Ammon's horn (tissue), 1 donor: ENCODE results near the gene AKAP6.
A peak's percentile ranks its signal among the peaks of the same experiment; 100 is the strongest.

Source experiments
- DNase-seq: peaks from one replicate; pipeline ENCODE4 v3.0.0-alpha.2; 2016; ENCODE audit warnings: low spot score

AKAP6 gene

GRCh38 chr14:32677129-32677780 is 348.2 kb downstream of the AKAP6 start:
- no peak for DNase-seq

GRCh38 chr14:32678088-32678487 is 349.0 kb downstream of the AKAP6 start:
- no peak for DNase-seq

GRCh38 chr14:32679927-32680612 is 351.0 kb downstream of the AKAP6 start:
- DNase-seq = no peak

GRCh38 chr14:32681598-32681997 is 352.5 kb downstream of the AKAP6 start:
- no peak for DNase-seq

- peak; percentile 42 for DNase-seq
Observed at GRCh38 chr14:32682214-32682613, 353.1 kb downstream of the AKAP6 start.

- DNase-seq = no peak
Observed at GRCh38 chr14:32683679-32684078, 354.6 kb downstream of the AKAP6 start.

- DNase-seq = no peak
Observed at GRCh38 chr14:32688941-32689340, 359.8 kb downstream of the AKAP6 start.

GRCh38 chr14:32692441-32692840 is 363.3 kb downstream of the AKAP6 start:
- no peak for DNase-seq

GRCh38 chr14:32693114-32693513 is 364.0 kb downstream of the AKAP6 start:
- no peak for DNase-seq

- no peak for DNase-seq
Observed at GRCh38 chr14:32694795-32695449, 365.8 kb downstream of the AKAP6 start.

- DNase-seq = no peak
Observed at GRCh38 chr14:32696325-32697091, 367.4 kb downstream of the AKAP6 start.

GRCh38 chr14:32697114-32697513 is 368.0 kb downstream of the AKAP6 start:
- no peak for DNase-seq

- DNase-seq = peak; percentile 24
Observed at GRCh38 chr14:32697704-32698103, 368.6 kb downstream of the AKAP6 start.

- DNase-seq = no peak
Observed at GRCh38 chr14:32698831-32699230, 369.7 kb downstream of the AKAP6 start.

- DNase-seq = no peak
Observed at GRCh38 chr14:32701475-32701874, 372.4 kb downstream of the AKAP6 start.

- DNase-seq = no peak
Observed at GRCh38 chr14:32702088-32702487, 373.0 kb downstream of the AKAP6 start.

- DNase-seq = peak; percentile 69
Observed at GRCh38 chr14:32702562-32702961, 373.5 kb downstream of the AKAP6 start.

GRCh38 chr14:32703183-32703621 is 374.1 kb downstream of the AKAP6 start:
- peak; percentile 78 for DNase-seq

GRCh38 chr14:32706721-32707519 is 377.8 kb downstream of the AKAP6 start:
- no peak for DNase-seq

- no peak for DNase-seq
Observed at GRCh38 chr14:32707742-32708500, 378.8 kb downstream of the AKAP6 start.

- DNase-seq = peak; percentile 72
Observed at GRCh38 chr14:32709027-32709426, 379.9 kb downstream of the AKAP6 start.
